ENCODE measurements around the gene CEP170B.

GRCh38 chr14:104894331-104895206, 29.5 kb downstream of the CEP170B start:
- TF ChIP-seq CTCF (IDR thresholded peaks at IDR 0.05; ENCODE audit: extremely low read depth in 1 of 2, insufficient read depth in 1 of 2, low read depth in 1 of 2, low read length in 2 of 2) (no peak), POLR2AphosphoS5 (IDR thresholded peaks at IDR 0.05; ENCODE audit: insufficient read depth, low read depth, low read length) (no peak), POLR2A (IDR thresholded peaks at IDR 0.05; ENCODE audit: low read depth, low read length) (no peak), JUN (IDR thresholded peaks at IDR 0.05; ENCODE audit: borderline replicate concordance, insufficient read depth, insufficient read length, low read depth) (no peak)
